GOT3 (cell line): ENCODE data around the gene AP3B1.
"Not testable (repeated sequence)": the region's sequence is repeated elsewhere in the genome, so short reads cannot be mapped to it uniquely, and the experiment has no call there.

Source experiments
- DNase-seq: peaks from one replicate; lab custom pipeline; 2025; ENCODE audit warnings: mixed read lengths; lab: John Stamatoyannopoulos, UW

Gene AP3B1

GRCh38 chr5:78151594-78152271 lies 142.8 kb downstream of the AP3B1 start:
- no peak for DNase-seq

- DNase-seq: no peak
Measured at GRCh38 chr5:78137290-78137689, 157.2 kb downstream of the AP3B1 start.

- no peak for DNase-seq
Measured at GRCh38 chr5:78133423-78133822, 161.1 kb downstream of the AP3B1 start.

GRCh38 chr5:78132507-78132906 lies 162.0 kb downstream of the AP3B1 start:
- no peak for DNase-seq

GRCh38 chr5:78129597-78129996 lies 164.9 kb downstream of the AP3B1 start:
- no peak for DNase-seq

- DNase-seq: no peak
Measured at GRCh38 chr5:78127875-78128274, 166.6 kb downstream of the AP3B1 start.

GRCh38 chr5:78126536-78126935 lies 168.0 kb downstream of the AP3B1 start:
- DNase-seq: no peak

GRCh38 chr5:78116167-78116566 lies 178.3 kb downstream of the AP3B1 start:
- no peak for DNase-seq

GRCh38 chr5:78113689-78114264 lies 180.7 kb downstream of the AP3B1 start:
- DNase-seq: no peak

- DNase-seq: no peak
Measured at GRCh38 chr5:78112931-78113330, 181.6 kb downstream of the AP3B1 start.

- no peak for DNase-seq
Measured at GRCh38 chr5:78109891-78110324, 184.6 kb downstream of the AP3B1 start.

- no peak for DNase-seq
Measured at GRCh38 chr5:78108564-78108963, 185.9 kb downstream of the AP3B1 start.

- no peak for DNase-seq
Measured at GRCh38 chr5:78103232-78103918, 191.1 kb downstream of the AP3B1 start.

GRCh38 chr5:78102500-78102899 lies 192.0 kb downstream of the AP3B1 start:
- DNase-seq: no peak

- no peak for DNase-seq
Measured at GRCh38 chr5:78095125-78095524, 199.4 kb downstream of the AP3B1 start.

- no peak for DNase-seq
Measured at GRCh38 chr5:78090002-78090401, 204.5 kb downstream of the AP3B1 start.

GRCh38 chr5:78078858-78079257 lies 215.6 kb downstream of the AP3B1 start:
- no peak for DNase-seq

- no peak for DNase-seq
Measured at GRCh38 chr5:78077369-78078068, 217.0 kb downstream of the AP3B1 start.

GRCh38 chr5:78076351-78076750 lies 218.1 kb downstream of the AP3B1 start:
- no peak for DNase-seq

GRCh38 chr5:78075301-78075700 lies 219.2 kb downstream of the AP3B1 start:
- DNase-seq: no peak

- DNase-seq: not testable (repeated sequence)
Measured at GRCh38 chr5:78070691-78071090, 223.8 kb downstream of the AP3B1 start.

- not testable (repeated sequence) for DNase-seq
Measured at GRCh38 chr5:78067581-78067980, 226.9 kb downstream of the AP3B1 start.

GRCh38 chr5:78066722-78067121 lies 227.8 kb downstream of the AP3B1 start:
- not testable (repeated sequence) for DNase-seq
